H9 (cell line): ENCODE results near the gene C10orf105. TPM values are rescaled to one million over a fixed set of nuclear protein-coding genes. Genes with fewer than 3 reads are reported as not detected.

Experiments
- DNase-seq: peaks from one replicate; pipeline ENCODE4 v3.0.0-alpha.2; 2017
- H2AFZ ChIP-seq: one replicate; pipeline ENCODE4 v1.6.1; 2013; ENCODE audit warnings: mild to moderate bottlenecking, low read length, control low read depth, moderate library complexity
- H2AK5ac ChIP-seq: 2 replicates; pipeline ENCODE4 v1.6.1; 2013; ENCODE audit warnings: low read length, control low read depth, mixed read lengths; ENCODE audit not compliant: insufficient read length
- H2BK120ac ChIP-seq: one replicate; pipeline ENCODE4 v1.6.1; 2013; ENCODE audit warnings: low read depth, mild to moderate bottlenecking, low read length, control low read depth, inconsistent platforms; ENCODE audit not compliant: poor library complexity, severe bottlenecking
- H2BK12ac ChIP-seq: 2 replicates; pipeline ENCODE4 v1.6.1; 2013; ENCODE audit warnings: low read length, control low read depth, mixed read lengths, low read depth; ENCODE audit not compliant: insufficient read length
- H2BK15ac ChIP-seq: 2 replicates; pipeline ENCODE4 v1.6.1; 2013; ENCODE audit warnings: low read depth, low read length, control low read depth
- H2BK20ac ChIP-seq: one replicate; pipeline ENCODE4 v1.6.1; 2013; ENCODE audit warnings: low read depth, mild to moderate bottlenecking, low read length, control low read depth, inconsistent platforms; ENCODE audit not compliant: poor library complexity, severe bottlenecking
- H2BK5ac ChIP-seq: 2 replicates; pipeline ENCODE4 v1.6.1; 2013; ENCODE audit warnings: low read length, control low read depth, mixed read lengths; ENCODE audit not compliant: insufficient read length
- H3K14ac ChIP-seq: 2 replicates; pipeline ENCODE4 v1.6.1; 2013; ENCODE audit warnings: low read length, control low read depth; ENCODE audit not compliant: insufficient read depth
- H3K18ac ChIP-seq: 2 replicates; pipeline ENCODE4 v1.6.1; 2013; ENCODE audit warnings: low read depth, mild to moderate bottlenecking, mixed read lengths, low read length, control low read depth; ENCODE audit not compliant: insufficient read length
- H3K23ac ChIP-seq: 2 replicates; pipeline ENCODE4 v1.6.1; 2013; ENCODE audit warnings: low read length, control low read depth, mixed read lengths, low read depth; ENCODE audit not compliant: insufficient read length
- H3K23me2 ChIP-seq: 2 replicates; pipeline ENCODE4 v1.6.1; 2013; ENCODE audit warnings: low read depth, mild to moderate bottlenecking, mixed read lengths, low read length, control low read depth; ENCODE audit not compliant: insufficient read length, poor library complexity, severe bottlenecking
- H3K27ac ChIP-seq: 2 replicates; pipeline ENCODE4 v1.5.1; 2013; ENCODE audit warnings: low read length, control low read depth, mixed read lengths, low read depth; ENCODE audit not compliant: insufficient read length
- H3K27me3 ChIP-seq: 2 replicates; pipeline ENCODE4 v1.6.1; 2013; ENCODE audit warnings: low read length, control low read depth, inconsistent platforms; ENCODE audit not compliant: insufficient read depth
- H3K4ac ChIP-seq: 2 replicates; pipeline ENCODE4 v1.6.1; 2013; ENCODE audit warnings: low read depth, mild to moderate bottlenecking, control low read depth, inconsistent platforms, low read length, moderate library complexity
- H3K4me1 ChIP-seq: 2 replicates; pipeline ENCODE4 v1.6.1; 2013; ENCODE audit warnings: low read length, control low read depth, inconsistent platforms; ENCODE audit not compliant: insufficient read depth
- H3K4me2 ChIP-seq: 2 replicates; pipeline ENCODE4 v1.6.1; 2013; ENCODE audit warnings: low read length, control low read depth, mixed read lengths; ENCODE audit not compliant: insufficient read length, insufficient read depth
- H3K56ac ChIP-seq: 2 replicates; pipeline ENCODE4 v1.6.1; 2013; ENCODE audit warnings: low read depth, mild to moderate bottlenecking, mixed read lengths, low read length, control low read depth; ENCODE audit not compliant: insufficient read length
- H3K79me1 ChIP-seq: 2 replicates; pipeline ENCODE4 v1.6.1; 2013; ENCODE audit warnings: low read depth, mild to moderate bottlenecking, moderate library complexity, low read length, control low read depth, inconsistent platforms; ENCODE audit not compliant: insufficient read depth, poor library complexity, severe bottlenecking
- H3K79me2 ChIP-seq: 2 replicates; pipeline ENCODE4 v1.6.1; 2013; ENCODE audit warnings: low read length, control low read depth, inconsistent platforms; ENCODE audit not compliant: insufficient read depth
- H3K9ac ChIP-seq: 2 replicates; pipeline ENCODE4 v1.6.1; 2013; ENCODE audit warnings: low read length, control low read depth, mixed read lengths; ENCODE audit not compliant: insufficient read length; ENCODE audit errors: extremely low read depth
- H3K9me3 ChIP-seq: one replicate; pipeline ENCODE4 v1.6.1; 2013; ENCODE audit warnings: low read depth, low read length, inconsistent platforms; ENCODE audit not compliant: control insufficient read depth
- H3T11ph ChIP-seq: one replicate; pipeline ENCODE4 v1.6.1; 2013; ENCODE audit warnings: mild to moderate bottlenecking, low read length, control low read depth, inconsistent platforms
- H4K20me1 ChIP-seq: one replicate; pipeline ENCODE4 v1.6.1; 2013; ENCODE audit not compliant: control insufficient read depth, insufficient read length, insufficient read depth
- H4K5ac ChIP-seq: 2 replicates; pipeline ENCODE4 v1.6.1; 2013; ENCODE audit warnings: low read depth, mild to moderate bottlenecking, mixed read lengths, low read length, control low read depth; ENCODE audit not compliant: insufficient read length
- H4K8ac ChIP-seq: replicated peaks from 2 replicates; pipeline ENCODE4 v1.6.1; 2013; ENCODE audit warnings: low read length, control low read depth, mixed read lengths, low read depth; ENCODE audit not compliant: insufficient read length
- H4K91ac ChIP-seq: 2 replicates; pipeline ENCODE4 v1.6.1; 2013; ENCODE audit warnings: low read depth, mild to moderate bottlenecking, moderate library complexity, mixed read lengths, low read length, control low read depth; ENCODE audit not compliant: insufficient read length
- H3K27ac Mint-ChIP-seq, 3 experiments: 2 replicates in 2 of 3; 3 replicates in 1 of 3; pipeline ENCODE4 v1.8.0; 2020 to 2021; ENCODE audit warnings: mixed read lengths in 3 of 3, mild to moderate bottlenecking in 1 of 3, moderate library complexity in 1 of 3
- H3K27me3 Mint-ChIP-seq: 2 replicates; pipeline ENCODE4 v1.8.0; 2021; ENCODE audit warnings: low read depth, mild to moderate bottlenecking, moderate library complexity, mixed read lengths
- H3K36me3 Mint-ChIP-seq, 3 experiments: 2 replicates in 2 of 3; 3 replicates in 1 of 3; pipeline ENCODE4 v1.8.0; 2020 to 2021; ENCODE audit warnings: low read depth in 3 of 3, mixed read lengths in 3 of 3; ENCODE audit not compliant: insufficient read depth in 1 of 3
- H3K4me1 Mint-ChIP-seq, 2 experiments: 2 replicates each; pipeline ENCODE4 v1.8.0; 2020; ENCODE audit warnings: mixed read lengths in 2 of 2
- H3K4me3 Mint-ChIP-seq, 2 experiments: 2 replicates in 1 of 2; 3 replicates in 1 of 2; pipeline ENCODE4 v1.8.0; 2020 to 2021; ENCODE audit warnings: mild to moderate bottlenecking in 2 of 2, mixed read lengths in 2 of 2, moderate library complexity in 1 of 2
- H3K9me3 Mint-ChIP-seq, 2 experiments: 2 replicates in 1 of 2; 3 replicates in 1 of 2; pipeline ENCODE4 v1.8.0; 2020; ENCODE audit warnings: mild to moderate bottlenecking in 2 of 2, mixed read lengths in 2 of 2, moderate library complexity in 1 of 2
- CTCF ChIP-seq: fragments of 200-600 bp; sonication (generic); conservative IDR thresholded peaks from 3 replicates; pipeline ENCODE4 v1.8.0; 2021; ENCODE audit warnings: antibody characterized with exemption, mild to moderate bottlenecking
- WGBS: extraction: QIAGEN DNeasy Blood & Tissue Kit; methylation state at CpG from one replicate; pipeline ENCODE4 v1.1.7; 2013; ENCODE audit warnings: missing lambda C conversion rate, low lambda C conversion rate, mixed read lengths; ENCODE audit not compliant: insufficient read length; ENCODE audit errors: extremely low coverage; 5-methylcytosine and 5-hydroxymethylcytosine counted together
- total RNA-seq: library from RNA; stranded (reverse); gene quantifications from 2 replicates; pipeline ENCODE4 v1.2.1, GENCODE V29; 2021

Gene C10orf105
- total RNA-seq, 1 experiment from 2014 or later = 0.26 TPM

DNA sequence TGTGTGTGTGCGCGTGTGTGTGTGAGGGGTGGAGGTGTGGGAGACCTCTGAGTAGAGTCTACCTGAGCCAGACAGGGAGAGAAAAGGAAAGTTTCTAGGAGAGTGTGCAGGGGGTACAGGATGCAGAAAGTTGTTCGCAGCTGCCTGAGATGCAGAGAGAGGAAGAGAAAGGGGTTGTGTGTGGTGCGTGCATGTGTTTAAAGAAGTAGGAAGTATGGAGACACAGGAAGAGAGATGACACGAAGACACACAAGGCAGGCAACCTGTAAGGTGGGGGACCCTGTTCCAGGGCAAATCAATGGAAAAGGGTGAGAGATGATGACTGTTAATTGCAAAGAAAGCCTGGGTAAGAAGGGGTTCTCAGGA, 52.2 kb downstream of the C10orf105 start:
- H4K20me1 ChIP-seq = no peaks in the 10 kb centered on the region
- Mint-ChIP-seq H3K36me3 (no peaks in the 10 kb centered on the region), H3K27me3 (peaks cover 11% of the 10 kb centered on the region), H3K4me3 (no peak overlapping the region), H3K9me3 (no peaks in the 10 kb centered on the region), H3K27ac (no peak overlapping the region; a peak in 1 of 7 replicates), H3K4me1 (peaks cover 23 to 42% of the 10 kb centered on the region in 2 experiments)
- no peak overlapping the region for H3K4me2 ChIP-seq
- no peak overlapping the region for H4K8ac ChIP-seq
- H3K23ac ChIP-seq = no peak overlapping the region
- H2BK5ac ChIP-seq = no peak overlapping the region
- H4K91ac ChIP-seq = no peak overlapping the region
- H2BK120ac ChIP-seq = no peak overlapping the region
- no peak overlapping the region for H3K56ac ChIP-seq
- H3K9me3 ChIP-seq = no peaks in the 10 kb centered on the region
- H3K23me2 ChIP-seq = no peaks in the 10 kb centered on the region
- no peak overlapping the region for H3K9ac ChIP-seq
- no peak overlapping the region for H3K14ac ChIP-seq
- H3K27me3 ChIP-seq = no peaks in the 10 kb centered on the region
- no peak overlapping the region for H2BK12ac ChIP-seq
- H3K4ac ChIP-seq = no peak overlapping the region
- H2BK15ac ChIP-seq = no peak overlapping the region
- H3K79me2 ChIP-seq = no peaks in the 10 kb centered on the region
- H3K79me1 ChIP-seq = no peaks in the 10 kb centered on the region
- no peak overlapping the region for H3T11ph ChIP-seq
- H3K4me1 ChIP-seq = no peaks in the 10 kb centered on the region
- no peak overlapping the region for H2BK20ac ChIP-seq
- no peak overlapping the region for H2AFZ ChIP-seq
- no peak overlapping the region for H3K27ac ChIP-seq
- no peak for DNase-seq
- no peak overlapping the region for H2AK5ac ChIP-seq
- no CpG with 5 or more reads among the region's 5 CpGs for WGBS
- H4K5ac ChIP-seq = no peak overlapping the region
- no peak for TF ChIP-seq CTCF
- H3K18ac ChIP-seq = no peak overlapping the region
